Measurements from ENCODE around the gene ZBTB46. TPM values are rescaled to one million over a fixed set of nuclear protein-coding genes. Genes with fewer than 3 reads are reported as not detected.

The ZBTB46 gene
- polyA plus RNA-seq, 3 donors: 0.07 to 2.3 (median 0.37) TPM

DNA sequence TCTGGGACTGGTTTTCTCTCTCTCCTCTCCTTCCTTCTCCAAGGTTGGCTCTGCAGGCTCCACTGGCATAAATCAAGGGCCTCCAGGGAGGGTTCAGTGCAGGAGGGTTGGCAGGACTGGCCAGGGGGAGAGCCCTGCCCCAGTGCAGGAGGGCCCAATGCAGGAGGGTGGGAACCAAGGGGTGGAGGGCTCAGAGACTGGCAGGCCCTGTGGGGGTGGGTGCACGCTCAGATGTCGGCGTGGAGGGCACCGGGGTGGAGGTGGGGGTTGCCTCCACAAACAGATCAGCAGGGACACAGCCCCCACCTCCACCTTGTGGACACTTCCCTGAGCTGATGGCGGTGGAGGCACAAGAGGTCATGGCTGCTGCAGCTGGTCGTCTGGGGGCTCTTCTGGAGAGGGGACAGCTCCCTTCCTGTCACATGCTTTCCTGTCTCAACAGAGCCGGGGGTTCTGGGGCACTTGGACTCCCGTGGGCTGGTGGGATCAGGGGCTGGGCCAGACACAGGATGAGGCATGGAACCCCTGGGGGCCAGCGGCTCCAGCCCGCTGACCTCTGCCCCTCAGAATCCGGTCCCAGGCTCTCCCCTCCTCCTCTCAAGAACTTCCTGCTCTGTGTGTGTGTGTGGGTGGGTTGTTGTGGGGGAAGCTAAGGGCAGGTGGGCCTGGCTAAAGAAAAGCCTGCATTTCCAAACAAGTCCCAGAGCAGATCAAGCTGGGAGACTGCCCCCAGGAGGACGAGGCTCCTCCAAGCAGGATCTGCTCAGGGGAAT is 27.5 kb upstream of the ZBTB46 start:
- WGBS (ENCODE audit: insufficient coverage): 0% methylated on average over 4 of the region's 12 CpGs
- Histone ChIP-seq H3K4me3 (replicated peaks in 1 of 3; ENCODE audit: low read depth in 2 of 3, low read length in 3 of 3) (peak overlapping the region in 1 of 3 experiments; percentile 6), H3K27ac (ENCODE audit: low read depth in 1 of 2, low read length in 2 of 2) (no peak overlapping the region), H3K36me3 (replicated peaks in 1 of 2; ENCODE audit: control insufficient read depth in 1 of 2, insufficient read depth in 2 of 2, low read length in 2 of 2) (peaks cover 5 to 10% of the 10 kb centered on the region in 2 donors), H3K9me3 (replicated peaks in 1 of 2; ENCODE audit: control insufficient read depth in 1 of 2, insufficient read depth in 1 of 2, low read length in 2 of 2) (no peaks in the 10 kb centered on the region), H2AFZ (ENCODE audit: insufficient read depth, low read depth, low read length, poor library complexity, severe bottlenecking) (peak overlapping the region; percentile 29), H3K79me2 (ENCODE audit: insufficient read depth, low read length) (peaks cover 21% of the 10 kb centered on the region), H3K4me1 (ENCODE audit: control insufficient read depth in 1 of 2, insufficient read depth in 2 of 2, low read length in 2 of 2) (peaks cover 79 to 83% of the 10 kb centered on the region in 2 donors), H3K9ac (ENCODE audit: insufficient read depth, low read length, poor library complexity, severe bottlenecking) (no peak overlapping the region), H3K27me3 (ENCODE audit: control insufficient read depth in 2 of 2, insufficient read depth in 2 of 2, low read length in 2 of 2) (peaks cover 0 to 12% of the 10 kb centered on the region in 2 donors), H4K20me1 (ENCODE audit: insufficient read depth, low read length) (no peaks in the 10 kb centered on the region), H3K4me2 (replicated peaks; ENCODE audit: extremely low read depth, low read length, poor library complexity, severe bottlenecking) (peak overlapping the region; percentile 52)
- peaks cover 9 to 50% (median 30%) of the 10 kb centered on the region in 3 donors for H3K27me3 Mint-ChIP-seq (ENCODE audit: low read depth in 3 of 3)
- no peak for TF ChIP-seq CTCF (IDR thresholded peaks at IDR 0.05)
- DNase-seq: no peak
- H3K4me3 Mint-ChIP-seq: peak overlapping the region; percentile 62 to 76
- H3K36me3 Mint-ChIP-seq: peaks cover 7 to 29% of the 10 kb centered on the region in 2 donors
- H3K4me1 Mint-ChIP-seq: peaks cover 58% of the 10 kb centered on the region
- peak overlapping the region in 2 of 7 donors; percentile 26 to 48 for H3K27ac Mint-ChIP-seq
- no peaks in the 10 kb centered on the region for H3K9me3 Mint-ChIP-seq
- intact Hi-C loops (cut with micrococcal nuclease): loop anchor here in 1 of 2 donors (10.0 kb wide), 1 partner anchor 54 kb away; no protein-coding TSS in a partner anchor

DNA sequence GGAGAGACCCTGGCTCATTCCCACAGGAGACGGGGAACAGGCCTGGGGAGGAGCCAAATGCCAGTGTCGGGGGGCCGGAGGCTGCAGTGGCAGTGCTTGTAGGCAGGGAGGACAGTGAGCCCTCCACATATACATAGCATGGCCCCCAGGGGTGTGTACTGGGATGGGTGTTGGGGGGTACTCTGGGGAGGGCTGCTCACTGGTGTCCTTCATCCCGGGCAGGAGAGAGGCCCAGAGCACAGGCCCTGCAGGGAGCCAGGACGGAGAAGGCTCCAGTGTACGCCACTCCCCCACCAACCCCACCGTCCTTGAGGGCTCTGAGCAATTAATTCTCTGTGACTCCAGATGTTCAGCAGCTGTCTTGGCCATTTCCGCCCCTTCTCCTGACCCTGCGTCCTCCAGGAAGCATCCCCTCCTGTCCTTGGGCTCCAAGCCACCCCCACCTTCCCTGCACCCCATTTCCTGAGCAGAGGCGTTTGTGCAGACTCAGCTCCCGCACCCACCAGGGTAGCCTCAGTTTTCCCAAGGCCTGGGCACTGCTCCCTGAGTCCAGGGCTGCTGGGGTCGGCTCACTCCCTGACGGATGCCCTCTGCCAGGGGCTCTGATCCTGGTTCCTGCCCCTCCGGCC is 26.8 kb upstream of the ZBTB46 start:
- 15% methylated on average over 9 of the region's 14 CpGs for WGBS (ENCODE audit: insufficient coverage)
- Histone ChIP-seq H3K9me3 (replicated peaks in 1 of 2; ENCODE audit: control insufficient read depth in 1 of 2, insufficient read depth in 1 of 2, low read length in 2 of 2) (no peaks in the 10 kb centered on the region), H3K27ac (ENCODE audit: low read depth in 1 of 2, low read length in 2 of 2) (no peak overlapping the region), H3K9ac (ENCODE audit: insufficient read depth, low read length, poor library complexity, severe bottlenecking) (no peak overlapping the region), H2AFZ (ENCODE audit: insufficient read depth, low read depth, low read length, poor library complexity, severe bottlenecking) (no peak overlapping the region), H3K4me1 (ENCODE audit: control insufficient read depth in 1 of 2, insufficient read depth in 2 of 2, low read length in 2 of 2) (peaks cover 76 to 80% of the 10 kb centered on the region in 2 donors), H4K20me1 (ENCODE audit: insufficient read depth, low read length) (no peaks in the 10 kb centered on the region), H3K79me2 (ENCODE audit: insufficient read depth, low read length) (peaks cover 16% of the 10 kb centered on the region), H3K27me3 (ENCODE audit: control insufficient read depth in 2 of 2, insufficient read depth in 2 of 2, low read length in 2 of 2) (peaks cover 0 to 12% of the 10 kb centered on the region in 2 donors), H3K4me3 (replicated peaks in 1 of 3; ENCODE audit: low read depth in 2 of 3, low read length in 3 of 3) (peak overlapping the region in 1 of 3 experiments; percentile 6), H3K4me2 (replicated peaks; ENCODE audit: extremely low read depth, low read length, poor library complexity, severe bottlenecking) (peak overlapping the region; percentile 52), H3K36me3 (replicated peaks in 1 of 2; ENCODE audit: control insufficient read depth in 1 of 2, insufficient read depth in 2 of 2, low read length in 2 of 2) (peaks cover 5 to 10% of the 10 kb centered on the region in 2 donors)
- Mint-ChIP-seq H3K27ac (peak overlapping the region in 1 of 7 donors; percentile 26), H3K4me3 (peak overlapping the region in 1 of 2 donors; percentile 76), H3K36me3 (peaks cover 6 to 25% of the 10 kb centered on the region in 2 donors), H3K9me3 (no peaks in the 10 kb centered on the region), H3K4me1 (peaks cover 54% of the 10 kb centered on the region), H3K27me3 (ENCODE audit: low read depth in 3 of 3) (peaks cover 11 to 50% (median 30%) of the 10 kb centered on the region in 3 donors)
- no peak for DNase-seq
- intact Hi-C loops (cut with micrococcal nuclease): loop anchor here in 1 of 2 donors (10.0 kb wide), 1 partner anchor 53 kb away; no protein-coding TSS in a partner anchor
- no peak for TF ChIP-seq CTCF (IDR thresholded peaks at IDR 0.05)
